ENCODE measurements around the gene JAM3.
A peak's percentile ranks its signal among the peaks of the same experiment; 100 is the strongest.

The JAM3 gene

GRCh38 chr11:134139303-134139872, 70.5 kb downstream of the JAM3 start:
- TF ChIP-seq ZFP30 (CRISPR knock-in tag; IDR thresholded peaks at IDR 0.05) = no peak
- TF ChIP-seq BACH2 (CRISPR knock-in tag; IDR thresholded peaks at IDR 0.05; ENCODE audit: borderline replicate concordance) = no peak
- TF ChIP-seq TSHZ2 (CRISPR knock-in tag; IDR thresholded peaks at IDR 0.05) = no peak
- no peak for TF ChIP-seq OSR1 (CRISPR knock-in tag; IDR thresholded peaks at IDR 0.05)
- no peak for TF ChIP-seq ESRRG (CRISPR knock-in tag; IDR thresholded peaks at IDR 0.05)
- no peak for TF ChIP-seq TCF4 (CRISPR knock-in tag; IDR thresholded peaks at IDR 0.05; ENCODE audit: borderline replicate concordance)
- TF ChIP-seq ISL1 (CRISPR knock-in tag; IDR thresholded peaks at IDR 0.05) = no peak
- no peak for TF ChIP-seq GLIS3 (CRISPR knock-in tag; IDR thresholded peaks at IDR 0.05)
- no peak for TF ChIP-seq TOX (CRISPR knock-in tag; IDR thresholded peaks at IDR 0.05; ENCODE audit: borderline replicate concordance)
- TF ChIP-seq ARNTL (CRISPR knock-in tag; IDR thresholded peaks at IDR 0.05; ENCODE audit: borderline replicate concordance, low read depth) = no peak
- TF ChIP-seq RARB (CRISPR knock-in tag; IDR thresholded peaks at IDR 0.05) = no peak
- no peak for TF ChIP-seq PATZ1 (CRISPR knock-in tag; IDR thresholded peaks at IDR 0.05; ENCODE audit: borderline replicate concordance)
- TF ChIP-seq ZNF565 (CRISPR knock-in tag; conservative IDR thresholded peaks at IDR 0.05; ENCODE audit: low read depth) = no peak
- peak; percentile 60 for ATAC-seq

- TF ChIP-seq GLIS3 (CRISPR knock-in tag; IDR thresholded peaks at IDR 0.05) (no peak), ZFP3 (CRISPR knock-in tag; IDR thresholded peaks at IDR 0.05) (no peak), BACH2 (CRISPR knock-in tag; IDR thresholded peaks at IDR 0.05; ENCODE audit: borderline replicate concordance) (no peak), TOX (CRISPR knock-in tag; IDR thresholded peaks at IDR 0.05; ENCODE audit: borderline replicate concordance) (no peak), ISL1 (CRISPR knock-in tag; IDR thresholded peaks at IDR 0.05) (no peak), SNAI2 (CRISPR knock-in tag; IDR thresholded peaks at IDR 0.05) (no peak), CSRNP3 (CRISPR knock-in tag; IDR thresholded peaks at IDR 0.05) (no peak), TCF4 (CRISPR knock-in tag; IDR thresholded peaks at IDR 0.05; ENCODE audit: borderline replicate concordance) (no peak), ZC3H10 (CRISPR knock-in tag; IDR thresholded peaks at IDR 0.05) (no peak), ARNTL (CRISPR knock-in tag; IDR thresholded peaks at IDR 0.05; ENCODE audit: borderline replicate concordance, low read depth) (no peak), OSR1 (CRISPR knock-in tag; IDR thresholded peaks at IDR 0.05) (no peak), POU6F1 (CRISPR knock-in tag; IDR thresholded peaks at IDR 0.05; ENCODE audit: borderline replicate concordance, low read depth) (no peak), ZNF70 (CRISPR knock-in tag; IDR thresholded peaks at IDR 0.05) (no peak), PPARA (CRISPR knock-in tag; IDR thresholded peaks at IDR 0.05; ENCODE audit: borderline replicate concordance) (no peak)
- peak; percentile 97 for ATAC-seq
Measured at GRCh38 chr11:134139873-134140331, 71.0 kb downstream of the JAM3 start.

GRCh38 chr11:134140961-134141490, 72.2 kb downstream of the JAM3 start:
- no peak for ATAC-seq
- TF ChIP-seq ESRRG (CRISPR knock-in tag; IDR thresholded peaks at IDR 0.05) (no peak), ZNF70 (CRISPR knock-in tag; IDR thresholded peaks at IDR 0.05) (no peak), POU6F1 (CRISPR knock-in tag; IDR thresholded peaks at IDR 0.05; ENCODE audit: borderline replicate concordance, low read depth) (no peak), CSDC2 (CRISPR knock-in tag; IDR thresholded peaks at IDR 0.05) (no peak), GLIS3 (CRISPR knock-in tag; IDR thresholded peaks at IDR 0.05) (no peak), CSRNP3 (CRISPR knock-in tag; IDR thresholded peaks at IDR 0.05) (no peak), ZFP3 (CRISPR knock-in tag; IDR thresholded peaks at IDR 0.05) (no peak), ZNF565 (CRISPR knock-in tag; conservative IDR thresholded peaks at IDR 0.05; ENCODE audit: low read depth) (no peak), ISL1 (CRISPR knock-in tag; IDR thresholded peaks at IDR 0.05) (no peak), RARB (CRISPR knock-in tag; IDR thresholded peaks at IDR 0.05) (no peak), ZC3H10 (CRISPR knock-in tag; IDR thresholded peaks at IDR 0.05) (no peak), OSR1 (CRISPR knock-in tag; IDR thresholded peaks at IDR 0.05) (no peak)
